Common myeloid progenitor, CD34-positive (primary cell): ENCODE data around the gene PYY.
A peak's percentile ranks its signal among the peaks of the same experiment; 100 is the strongest.

Experiments used
- CTCF ChIA-PET: fragments of 350-600 bp; sonication (Branson Sonifier 250); formaldehyde crosslinking; loops from one replicate; lab custom pipeline; 2021; ENCODE audit warnings: antibody characterized with exemption; lab: Charles Lee
- POLR2A ChIA-PET: fragments of 350-600 bp; sonication (Branson Sonifier 250); formaldehyde crosslinking; loops from one replicate; lab custom pipeline; 2021; ENCODE audit warnings: antibody characterized with exemption; lab: Charles Lee
- DNase-seq, 3 donors: peaks; one replicate each; pipeline versions ENCODE4 v3.0.0 to v3.0.0-alpha.2; 2013
- H3K27ac ChIP-seq, 2 experiments: 1 replicate in 1 of 2; 2 replicates in 1 of 2; pipeline ENCODE4 v1.7.0; 2013; ENCODE audit warnings: inconsistent platforms in 2 of 2, low read length in 2 of 2, mild to moderate bottlenecking in 2 of 2, low read depth in 1 of 2, moderate library complexity in 1 of 2; ENCODE audit not compliant: severe bottlenecking in 2 of 2, insufficient read depth in 1 of 2, poor library complexity in 1 of 2
- H3K27me3 ChIP-seq, 5 experiments: replicated peaks in 2 of 5; 1 replicate in 3 of 5; 2 replicates in 2 of 5; pipeline versions ENCODE4 v1.6.1 to v1.7.0; 2013; ENCODE audit warnings: low read length in 4 of 5, mild to moderate bottlenecking in 2 of 5, moderate library complexity in 2 of 5, inconsistent platforms in 1 of 5; ENCODE audit not compliant: insufficient read depth in 5 of 5, control insufficient read depth in 4 of 5
- H3K36me3 ChIP-seq, 4 experiments: 1 replicate in 2 of 4; 2 replicates in 2 of 4; pipeline versions ENCODE4 v1.6.1 to v1.7.0; 2013; ENCODE audit warnings: low read length in 3 of 4, control low read depth in 1 of 4, mild to moderate bottlenecking in 1 of 4; ENCODE audit not compliant: control insufficient read depth in 4 of 4, insufficient read depth in 4 of 4
- H3K4me1 ChIP-seq, 4 experiments: 1 replicate in 3 of 4; 2 replicates in 1 of 4; pipeline versions ENCODE4 v1.6.1 to v1.7.1; 2013; ENCODE audit warnings: low read length in 3 of 4, mild to moderate bottlenecking in 3 of 4, control low read depth in 1 of 4, inconsistent platforms in 1 of 4, moderate library complexity in 1 of 4; ENCODE audit not compliant: control insufficient read depth in 4 of 4, insufficient read depth in 4 of 4; ENCODE audit errors: control extremely low read depth in 1 of 4
- H3K4me3 ChIP-seq, 7 experiments: 1 replicate in 4 of 7; 2 replicates in 3 of 7; pipeline versions ENCODE4 v1.5.1 to v1.7.0; 2013; ENCODE audit warnings: mild to moderate bottlenecking in 7 of 7, low read length in 6 of 7, moderate library complexity in 6 of 7, inconsistent platforms in 2 of 7, low read depth in 2 of 7, control low read depth in 1 of 7; ENCODE audit not compliant: insufficient read depth in 4 of 7, control insufficient read depth in 1 of 7; ENCODE audit errors: extremely low read depth in 1 of 7
- H3K9me3 ChIP-seq, 5 experiments: 1 replicate in 4 of 5; 2 replicates in 1 of 5; pipeline versions ENCODE4 v1.6.1 to v1.7.1; 2013; ENCODE audit warnings: low read length in 4 of 5, mild to moderate bottlenecking in 2 of 5, inconsistent platforms in 1 of 5, low read depth in 1 of 5, moderate library complexity in 1 of 5; ENCODE audit not compliant: control insufficient read depth in 4 of 5, insufficient read depth in 2 of 5; ENCODE audit errors: control extremely low read depth in 1 of 5
- WGBS: methylation state at CpG from one replicate; pipeline ENCODE4 v1.1.5; 2013; ENCODE audit not compliant: insufficient coverage; 5-methylcytosine and 5-hydroxymethylcytosine counted together

The PYY gene

GRCh38 chr17:43914451-43914850 is 39.3 kb downstream of the PYY start:
- WGBS, result 100% methylated on average over 1 of the region's 2 CpGs
- Histone ChIP-seq H3K4me3 (no peak overlapping the region), H3K9me3 (no peaks in the 10 kb centered on the region), H3K27me3 (peaks cover 0 to 6% (median 0%) of the 10 kb centered on the region in 5 experiments), H3K36me3 (no peaks in the 10 kb centered on the region), H3K4me1 (peaks cover 0 to 13% (median 6%) of the 10 kb centered on the region in 4 experiments), H3K27ac (no peak overlapping the region)
- DNase-seq, result no peak
- CTCF ChIA-PET, result interaction anchor here (1.3 to 1.9 kb wide), 5 partner anchors 11 to 431 kb away, joined by 3 to 10 read pairs (median 5); partner anchors contain the start of gene GRN
- POLR2A ChIA-PET, result interaction anchor here (0.6 kb wide), 1 partner anchor 457 kb away, joined by 3 read pairs; no protein-coding TSS in a partner anchor

- H3K27me3 ChIP-seq, result peaks cover 0 to 9% (median 3%) of the 10 kb centered on the region in 5 experiments
- H3K9me3 ChIP-seq, result no peaks in the 10 kb centered on the region
- H3K36me3 ChIP-seq, result no peaks in the 10 kb centered on the region
- no peak for DNase-seq
- H3K27ac ChIP-seq, result no peak overlapping the region
- POLR2A ChIA-PET, result no interaction called here
- WGBS, result 97% methylated on average over 5 of the region's 6 CpGs
- no peak overlapping the region for H3K4me3 ChIP-seq
- CTCF ChIA-PET, result interaction anchor here (1.1 to 1.9 kb wide), 6 partner anchors 12 to 432 kb away, joined by 3 to 10 read pairs (median 4); partner anchors contain the start of gene GRN
- peaks cover 0 to 13% (median 6%) of the 10 kb centered on the region in 4 experiments for H3K4me1 ChIP-seq
These were observed 40.2 kb downstream of the PYY start for GRCh38 chr17:43913584-43913983.

GRCh38 chr17:43912635-43913304 is 41.0 kb downstream of the PYY start:
- POLR2A ChIA-PET, result no interaction called here
- WGBS, result 60% methylated on average over 3 of the region's 4 CpGs
- Histone ChIP-seq H3K36me3 (no peaks in the 10 kb centered on the region), H3K27me3 (peaks cover 3 to 16% (median 10%) of the 10 kb centered on the region in 5 experiments), H3K27ac (no peak overlapping the region), H3K4me3 (no peak overlapping the region), H3K4me1 (peaks cover 2 to 13% (median 8%) of the 10 kb centered on the region in 4 experiments), H3K9me3 (no peaks in the 10 kb centered on the region)
- CTCF ChIA-PET, result interaction anchor here (1.1 to 5.2 kb wide), 2 partner anchors 7 to 18 kb away, joined by 3 to 29 read pairs; no protein-coding TSS in a partner anchor
- DNase-seq, result no peak

GRCh38 chr17:43911904-43912303 is 41.8 kb downstream of the PYY start:
- Histone ChIP-seq H3K4me3 (no peak overlapping the region), H3K36me3 (no peaks in the 10 kb centered on the region), H3K4me1 (peaks cover 2 to 19% (median 14%) of the 10 kb centered on the region in 4 experiments), H3K9me3 (no peaks in the 10 kb centered on the region), H3K27ac (no peak overlapping the region), H3K27me3 (peaks cover 3 to 20% (median 14%) of the 10 kb centered on the region in 5 experiments)
- peak in 1 of 3 donors; percentile 41 for DNase-seq
- POLR2A ChIA-PET, result no interaction called here
- CTCF ChIA-PET, result interaction anchor here (1.1 to 5.2 kb wide), 3 partner anchors 8 to 83 kb away, joined by 3 to 29 read pairs (median 7); no protein-coding TSS in a partner anchor
- 83% methylated on average over 5 of the region's 8 CpGs for WGBS

GRCh38 chr17:43909537-43910231 is 44.1 kb downstream of the PYY start:
- H3K4me3 ChIP-seq, result no peak overlapping the region
- no peaks in the 10 kb centered on the region for H3K36me3 ChIP-seq
- CTCF ChIA-PET, result interaction anchor here (0.6 to 5.8 kb wide), 16 partner anchors 10 to 1200 kb away, joined by 3 to 29 read pairs (median 4); partner anchors contain the start of gene CD300LG
- POLR2A ChIA-PET, result no interaction called here
- no peak overlapping the region for H3K27ac ChIP-seq
- H3K9me3 ChIP-seq, result no peaks in the 10 kb centered on the region
- no peak for DNase-seq
- peaks cover 3 to 41% (median 26%) of the 10 kb centered on the region in 5 experiments for H3K27me3 ChIP-seq
- H3K4me1 ChIP-seq, result peaks cover 2 to 27% (median 22%) of the 10 kb centered on the region in 4 experiments
- 87% methylated on average over 6 of the region's 7 CpGs for WGBS

GRCh38 chr17:43907998-43908721 is 45.6 kb downstream of the PYY start:
- Histone ChIP-seq H3K9me3 (no peaks in the 10 kb centered on the region), H3K4me1 (peaks cover 2 to 27% (median 22%) of the 10 kb centered on the region in 4 experiments), H3K4me3 (peak overlapping the region in 4 of 7 experiments; percentile 58 to 77 (median 70)), H3K27me3 (peaks cover 3 to 49% (median 30%) of the 10 kb centered on the region in 5 experiments), H3K27ac (no peak overlapping the region), H3K36me3 (no peaks in the 10 kb centered on the region)
- ChIA-PET POLR2A (no interaction called here), CTCF (interaction anchor here (1.1 to 5.8 kb wide), 5 partner anchors 12 to 88 kb away, joined by 3 to 29 read pairs (median 4); no protein-coding TSS in a partner anchor)
- WGBS, result 28% methylated on average over 18 of the region's 26 CpGs
- peak; percentile 40 to 77 (median 76) for DNase-seq
